GM12892 (cell line): Measurements from ENCODE around the gene MAGI2.

ENCODE experiments used
- DNase-seq: peaks from one replicate; pipeline ENCODE4 v3.0.0; 2011; ENCODE audit not compliant: insufficient read length
- FAIRE-seq: peaks from 2 replicates; lab custom pipeline; 2011; peaks lifted over from hg19 to GRCh38; lab: Jason Lieb, UNC
- POLR2A ChIP-seq: IDR thresholded peaks from 2 replicates; pipeline ENCODE4 v1.6.1; 2011; ENCODE audit warnings: low read depth, low read length, control low read depth
- POLR2AphosphoS5 ChIP-seq: IDR thresholded peaks from 2 replicates; pipeline ENCODE4 v1.6.1; 2011; ENCODE audit warnings: low read depth, low read length, control low read depth
- TAF1 ChIP-seq: IDR thresholded peaks from 2 replicates; pipeline ENCODE4 v1.6.1; 2011; ENCODE audit warnings: low read depth, mild to moderate bottlenecking, control low read depth, low read length, borderline replicate concordance

MAGI2 gene

GRCh38 chr7:78280276-78280675 lies 1173.2 kb downstream of the MAGI2 start:
- FAIRE-seq (no peak), DNase-seq (no peak)
- TF ChIP-seq TAF1 (no peak), POLR2A (no peak), POLR2AphosphoS5 (no peak)

GRCh38 chr7:78279457-78279856 lies 1174.0 kb downstream of the MAGI2 start:
- no peak for FAIRE-seq
- DNase-seq, result no peak
- no peak for TF ChIP-seq POLR2A
- TF ChIP-seq POLR2AphosphoS5, result no peak
- TF ChIP-seq TAF1, result no peak

- FAIRE-seq (no peak), DNase-seq (no peak)
- TF ChIP-seq POLR2A (no peak), POLR2AphosphoS5 (no peak), TAF1 (no peak)
Observed at GRCh38 chr7:78279032-78279431, 1174.4 kb downstream of the MAGI2 start.

GRCh38 chr7:78267141-78267540 lies 1186.3 kb downstream of the MAGI2 start:
- no peak for DNase-seq
- no peak for FAIRE-seq
- TF ChIP-seq POLR2A, result no peak
- no peak for TF ChIP-seq POLR2AphosphoS5
- no peak for TF ChIP-seq TAF1

GRCh38 chr7:78265486-78265885 lies 1188.0 kb downstream of the MAGI2 start:
- TF ChIP-seq TAF1, result no peak
- DNase-seq, result no peak
- no peak for FAIRE-seq

- DNase-seq, result no peak
Observed at GRCh38 chr7:78265071-78265470, 1188.4 kb downstream of the MAGI2 start.

GRCh38 chr7:78264105-78264504 lies 1189.4 kb downstream of the MAGI2 start:
- FAIRE-seq, result no peak
- DNase-seq, result no peak
- no peak for TF ChIP-seq POLR2A
- TF ChIP-seq TAF1, result no peak
- TF ChIP-seq POLR2AphosphoS5, result no peak

More at GRCh38 chr7:78265071-78265470, 1188.4 kb downstream of the MAGI2 start:
- no peak for TF ChIP-seq POLR2AphosphoS5
- no peak for FAIRE-seq

- no peak for DNase-seq
- FAIRE-seq, result no peak
- TF ChIP-seq POLR2A, result no peak
Observed at GRCh38 chr7:78261739-78262138, 1191.7 kb downstream of the MAGI2 start.

- DNase-seq (no peak), FAIRE-seq (no peak)
- TF ChIP-seq POLR2AphosphoS5 (no peak), POLR2A (no peak), TAF1 (no peak)
Observed at GRCh38 chr7:78261302-78261701, 1192.2 kb downstream of the MAGI2 start.

- DNase-seq, result no peak
- FAIRE-seq, result no peak
- TF ChIP-seq TAF1, result no peak
- no peak for TF ChIP-seq POLR2AphosphoS5
- no peak for TF ChIP-seq POLR2A
Observed at GRCh38 chr7:78260826-78261225, 1192.6 kb downstream of the MAGI2 start.

- DNase-seq (no peak), FAIRE-seq (no peak)
- TF ChIP-seq POLR2A (no peak), TAF1 (no peak), POLR2AphosphoS5 (no peak)
Observed at GRCh38 chr7:78254726-78255055, 1198.8 kb downstream of the MAGI2 start.

- DNase-seq (no peak), FAIRE-seq (no peak)
- no peak for TF ChIP-seq POLR2AphosphoS5
- TF ChIP-seq POLR2A, result no peak
- no peak for TF ChIP-seq TAF1
Observed at GRCh38 chr7:78253850-78254725, 1199.4 kb downstream of the MAGI2 start.

- no peak for TF ChIP-seq POLR2AphosphoS5
- no peak for TF ChIP-seq TAF1
- TF ChIP-seq POLR2A, result no peak
- DNase-seq (no peak), FAIRE-seq (no peak)
Observed at GRCh38 chr7:78248867-78249266, 1204.6 kb downstream of the MAGI2 start.
